ENCODE measurements around the gene DGKH. TPM values are rescaled to one million over a fixed set of nuclear protein-coding genes. Genes with fewer than 3 reads are reported as not detected.

Gene DGKH
- total and polyA plus RNA-seq, 2 of the 13 experiments (the other 11 are each of a cell fraction or from before 2014, with no cell fraction given): 0.01 to 0.13 TPM

DNA sequence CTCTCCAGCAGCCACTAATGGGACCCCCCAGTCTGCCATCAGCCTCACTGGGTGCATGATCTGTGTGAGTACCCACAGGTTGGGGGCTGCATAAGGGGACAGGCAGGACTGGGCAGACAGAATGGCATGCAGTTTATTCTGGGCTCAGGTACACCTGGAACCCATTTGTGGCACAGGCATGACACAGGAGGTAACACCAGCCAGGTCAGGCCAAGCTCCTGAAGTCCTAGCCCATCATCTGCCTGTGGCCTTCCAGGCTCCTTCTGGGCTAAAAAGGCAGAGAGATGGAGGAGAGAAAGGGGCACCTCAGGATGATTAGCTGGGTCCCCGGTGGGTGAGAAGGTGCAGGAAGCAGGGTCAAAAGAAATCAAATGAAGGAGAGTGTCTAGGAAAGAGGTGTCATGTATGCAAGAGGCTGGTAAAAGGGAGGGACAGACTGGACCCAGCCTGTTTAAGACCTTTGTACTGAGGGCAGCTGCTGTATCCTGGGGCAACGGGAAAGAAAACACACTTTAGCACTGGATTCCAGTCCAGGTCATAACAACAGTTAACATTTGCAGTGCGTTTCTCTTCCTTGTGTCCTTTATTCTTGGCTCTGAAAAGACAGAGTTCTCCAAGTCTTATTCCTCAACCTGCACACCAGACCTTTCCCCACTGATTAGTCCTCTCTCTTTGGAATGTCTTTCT, 20.2 kb upstream of the DGKH start (continued):
- TF ChIP-seq, protein P1, sequence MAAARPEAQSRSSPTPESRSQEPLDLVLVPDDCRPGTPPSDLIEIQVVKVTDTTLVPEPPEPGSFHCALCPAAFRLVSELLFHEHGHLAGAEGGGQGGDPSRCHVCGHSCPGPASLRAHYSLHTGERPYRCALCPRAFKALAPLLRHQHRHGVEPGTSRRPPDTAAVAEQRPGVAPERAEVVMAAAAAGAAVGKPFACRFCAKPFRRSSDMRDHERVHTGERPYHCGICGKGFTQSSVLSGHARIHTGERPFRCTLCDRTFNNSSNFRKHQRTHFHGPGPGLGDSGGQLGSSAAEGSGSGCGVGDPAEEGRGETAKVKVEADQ (CRISPR knock-in tag; IDR thresholded peaks at IDR 0.05; ENCODE audit: borderline replicate concordance): no peak
- no peak for TF ChIP-seq ZSCAN25 (CRISPR knock-in tag; IDR thresholded peaks at IDR 0.05)
- TF ChIP-seq, protein P2, sequence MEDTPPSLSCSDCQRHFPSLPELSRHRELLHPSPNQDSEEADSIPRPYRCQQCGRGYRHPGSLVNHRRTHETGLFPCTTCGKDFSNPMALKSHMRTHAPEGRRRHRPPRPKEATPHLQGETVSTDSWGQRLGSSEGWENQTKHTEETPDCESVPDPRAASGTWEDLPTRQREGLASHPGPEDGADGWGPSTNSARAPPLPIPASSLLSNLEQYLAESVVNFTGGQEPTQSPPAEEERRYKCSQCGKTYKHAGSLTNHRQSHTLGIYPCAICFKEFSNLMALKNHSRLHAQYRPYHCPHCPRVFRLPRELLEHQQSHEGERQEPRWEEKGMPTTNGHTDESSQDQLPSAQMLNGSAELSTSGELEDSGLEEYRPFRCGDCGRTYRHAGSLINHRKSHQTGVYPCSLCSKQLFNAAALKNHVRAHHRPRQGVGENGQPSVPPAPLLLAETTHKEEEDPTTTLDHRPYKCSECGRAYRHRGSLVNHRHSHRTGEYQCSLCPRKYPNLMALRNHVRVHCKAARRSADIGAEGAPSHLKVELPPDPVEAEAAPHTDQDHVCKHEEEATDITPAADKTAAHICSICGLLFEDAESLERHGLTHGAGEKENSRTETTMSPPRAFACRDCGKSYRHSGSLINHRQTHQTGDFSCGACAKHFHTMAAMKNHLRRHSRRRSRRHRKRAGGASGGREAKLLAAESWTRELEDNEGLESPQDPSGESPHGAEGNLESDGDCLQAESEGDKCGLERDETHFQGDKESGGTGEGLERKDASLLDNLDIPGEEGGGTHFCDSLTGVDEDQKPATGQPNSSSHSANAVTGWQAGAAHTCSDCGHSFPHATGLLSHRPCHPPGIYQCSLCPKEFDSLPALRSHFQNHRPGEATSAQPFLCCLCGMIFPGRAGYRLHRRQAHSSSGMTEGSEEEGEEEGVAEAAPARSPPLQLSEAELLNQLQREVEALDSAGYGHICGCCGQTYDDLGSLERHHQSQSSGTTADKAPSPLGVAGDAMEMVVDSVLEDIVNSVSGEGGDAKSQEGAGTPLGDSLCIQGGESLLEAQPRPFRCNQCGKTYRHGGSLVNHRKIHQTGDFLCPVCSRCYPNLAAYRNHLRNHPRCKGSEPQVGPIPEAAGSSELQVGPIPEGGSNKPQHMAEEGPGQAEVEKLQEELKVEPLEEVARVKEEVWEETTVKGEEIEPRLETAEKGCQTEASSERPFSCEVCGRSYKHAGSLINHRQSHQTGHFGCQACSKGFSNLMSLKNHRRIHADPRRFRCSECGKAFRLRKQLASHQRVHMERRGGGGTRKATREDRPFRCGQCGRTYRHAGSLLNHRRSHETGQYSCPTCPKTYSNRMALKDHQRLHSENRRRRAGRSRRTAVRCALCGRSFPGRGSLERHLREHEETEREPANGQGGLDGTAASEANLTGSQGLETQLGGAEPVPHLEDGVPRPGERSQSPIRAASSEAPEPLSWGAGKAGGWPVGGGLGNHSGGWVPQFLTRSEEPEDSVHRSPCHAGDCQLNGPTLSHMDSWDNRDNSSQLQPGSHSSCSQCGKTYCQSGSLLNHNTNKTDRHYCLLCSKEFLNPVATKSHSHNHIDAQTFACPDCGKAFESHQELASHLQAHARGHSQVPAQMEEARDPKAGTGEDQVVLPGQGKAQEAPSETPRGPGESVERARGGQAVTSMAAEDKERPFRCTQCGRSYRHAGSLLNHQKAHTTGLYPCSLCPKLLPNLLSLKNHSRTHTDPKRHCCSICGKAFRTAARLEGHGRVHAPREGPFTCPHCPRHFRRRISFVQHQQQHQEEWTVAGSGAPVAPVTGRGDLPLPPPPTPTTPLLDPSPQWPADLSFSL (CRISPR knock-in tag; IDR thresholded peaks at IDR 0.05): 0 out of 2 replicates have a peak, but pooled peaks have one; percentile 50
- TF ChIP-seq, protein P3, sequence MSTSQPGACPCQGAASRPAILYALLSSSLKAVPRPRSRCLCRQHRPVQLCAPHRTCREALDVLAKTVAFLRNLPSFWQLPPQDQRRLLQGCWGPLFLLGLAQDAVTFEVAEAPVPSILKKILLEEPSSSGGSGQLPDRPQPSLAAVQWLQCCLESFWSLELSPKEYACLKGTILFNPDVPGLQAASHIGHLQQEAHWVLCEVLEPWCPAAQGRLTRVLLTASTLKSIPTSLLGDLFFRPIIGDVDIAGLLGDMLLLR (CRISPR knock-in tag; IDR thresholded peaks at IDR 0.05): no peak
- TF ChIP-seq, protein P4, sequence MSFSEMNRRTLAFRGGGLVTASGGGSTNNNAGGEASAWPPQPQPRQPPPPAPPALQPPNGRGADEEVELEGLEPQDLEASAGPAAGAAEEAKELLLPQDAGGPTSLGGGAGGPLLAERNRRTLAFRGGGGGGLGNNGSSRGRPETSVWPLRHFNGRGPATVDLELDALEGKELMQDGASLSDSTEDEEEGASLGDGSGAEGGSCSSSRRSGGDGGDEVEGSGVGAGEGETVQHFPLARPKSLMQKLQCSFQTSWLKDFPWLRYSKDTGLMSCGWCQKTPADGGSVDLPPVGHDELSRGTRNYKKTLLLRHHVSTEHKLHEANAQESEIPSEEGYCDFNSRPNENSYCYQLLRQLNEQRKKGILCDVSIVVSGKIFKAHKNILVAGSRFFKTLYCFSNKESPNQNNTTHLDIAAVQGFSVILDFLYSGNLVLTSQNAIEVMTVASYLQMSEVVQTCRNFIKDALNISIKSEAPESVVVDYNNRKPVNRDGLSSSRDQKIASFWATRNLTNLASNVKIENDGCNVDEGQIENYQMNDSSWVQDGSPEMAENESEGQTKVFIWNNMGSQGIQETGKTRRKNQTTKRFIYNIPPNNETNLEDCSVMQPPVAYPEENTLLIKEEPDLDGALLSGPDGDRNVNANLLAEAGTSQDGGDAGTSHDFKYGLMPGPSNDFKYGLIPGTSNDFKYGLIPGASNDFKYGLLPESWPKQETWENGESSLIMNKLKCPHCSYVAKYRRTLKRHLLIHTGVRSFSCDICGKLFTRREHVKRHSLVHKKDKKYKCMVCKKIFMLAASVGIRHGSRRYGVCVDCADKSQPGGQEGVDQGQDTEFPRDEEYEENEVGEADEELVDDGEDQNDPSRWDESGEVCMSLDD (CRISPR knock-in tag; IDR thresholded peaks at IDR 0.05; ENCODE audit: borderline replicate concordance): no peak
- no peak for TF ChIP-seq KLF6 (CRISPR knock-in tag; IDR thresholded peaks at IDR 0.05)
- no peak for TF ChIP-seq HNRNPLL (IDR thresholded peaks at IDR 0.05; ENCODE audit: low read depth, low read length, poor library complexity, severe bottlenecking)
- no peak for TF ChIP-seq TCF7 (IDR thresholded peaks at IDR 0.05; ENCODE audit: low read depth)
- no peak for TF ChIP-seq NFKB2 (CRISPR knock-in tag; IDR thresholded peaks at IDR 0.05; ENCODE audit: borderline replicate concordance)
- TF ChIP-seq, protein P5, sequence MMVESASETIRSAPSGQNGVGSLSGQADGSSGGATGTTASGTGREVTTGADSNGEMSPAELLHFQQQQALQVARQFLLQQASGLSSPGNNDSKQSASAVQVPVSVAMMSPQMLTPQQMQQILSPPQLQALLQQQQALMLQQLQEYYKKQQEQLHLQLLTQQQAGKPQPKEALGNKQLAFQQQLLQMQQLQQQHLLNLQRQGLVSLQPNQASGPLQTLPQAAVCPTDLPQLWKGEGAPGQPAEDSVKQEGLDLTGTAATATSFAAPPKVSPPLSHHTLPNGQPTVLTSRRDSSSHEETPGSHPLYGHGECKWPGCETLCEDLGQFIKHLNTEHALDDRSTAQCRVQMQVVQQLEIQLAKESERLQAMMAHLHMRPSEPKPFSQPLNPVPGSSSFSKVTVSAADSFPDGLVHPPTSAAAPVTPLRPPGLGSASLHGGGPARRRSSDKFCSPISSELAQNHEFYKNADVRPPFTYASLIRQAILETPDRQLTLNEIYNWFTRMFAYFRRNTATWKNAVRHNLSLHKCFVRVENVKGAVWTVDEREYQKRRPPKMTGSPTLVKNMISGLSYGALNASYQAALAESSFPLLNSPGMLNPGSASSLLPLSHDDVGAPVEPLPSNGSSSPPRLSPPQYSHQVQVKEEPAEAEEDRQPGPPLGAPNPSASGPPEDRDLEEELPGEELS (CRISPR knock-in tag; IDR thresholded peaks at IDR 0.05): no peak
- TF ChIP-seq, protein P6, sequence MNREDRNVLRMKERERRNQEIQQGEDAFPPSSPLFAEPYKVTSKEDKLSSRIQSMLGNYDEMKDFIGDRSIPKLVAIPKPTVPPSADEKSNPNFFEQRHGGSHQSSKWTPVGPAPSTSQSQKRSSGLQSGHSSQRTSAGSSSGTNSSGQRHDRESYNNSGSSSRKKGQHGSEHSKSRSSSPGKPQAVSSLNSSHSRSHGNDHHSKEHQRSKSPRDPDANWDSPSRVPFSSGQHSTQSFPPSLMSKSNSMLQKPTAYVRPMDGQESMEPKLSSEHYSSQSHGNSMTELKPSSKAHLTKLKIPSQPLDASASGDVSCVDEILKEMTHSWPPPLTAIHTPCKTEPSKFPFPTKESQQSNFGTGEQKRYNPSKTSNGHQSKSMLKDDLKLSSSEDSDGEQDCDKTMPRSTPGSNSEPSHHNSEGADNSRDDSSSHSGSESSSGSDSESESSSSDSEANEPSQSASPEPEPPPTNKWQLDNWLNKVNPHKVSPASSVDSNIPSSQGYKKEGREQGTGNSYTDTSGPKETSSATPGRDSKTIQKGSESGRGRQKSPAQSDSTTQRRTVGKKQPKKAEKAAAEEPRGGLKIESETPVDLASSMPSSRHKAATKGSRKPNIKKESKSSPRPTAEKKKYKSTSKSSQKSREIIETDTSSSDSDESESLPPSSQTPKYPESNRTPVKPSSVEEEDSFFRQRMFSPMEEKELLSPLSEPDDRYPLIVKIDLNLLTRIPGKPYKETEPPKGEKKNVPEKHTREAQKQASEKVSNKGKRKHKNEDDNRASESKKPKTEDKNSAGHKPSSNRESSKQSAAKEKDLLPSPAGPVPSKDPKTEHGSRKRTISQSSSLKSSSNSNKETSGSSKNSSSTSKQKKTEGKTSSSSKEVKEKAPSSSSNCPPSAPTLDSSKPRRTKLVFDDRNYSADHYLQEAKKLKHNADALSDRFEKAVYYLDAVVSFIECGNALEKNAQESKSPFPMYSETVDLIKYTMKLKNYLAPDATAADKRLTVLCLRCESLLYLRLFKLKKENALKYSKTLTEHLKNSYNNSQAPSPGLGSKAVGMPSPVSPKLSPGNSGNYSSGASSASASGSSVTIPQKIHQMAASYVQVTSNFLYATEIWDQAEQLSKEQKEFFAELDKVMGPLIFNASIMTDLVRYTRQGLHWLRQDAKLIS (CRISPR knock-in tag; IDR thresholded peaks at IDR 0.05): no peak
